Astrocyte (in vitro differentiated cells and primary cell): ENCODE data around the gene RMDN3.

Experiments used
- CTCF ChIP-seq: IDR thresholded peaks from 2 replicates; pipeline ENCODE4 v1.5.1; 2011; ENCODE audit warnings: low read depth, mild to moderate bottlenecking, inconsistent platforms, low read length, moderate library complexity; ENCODE audit not compliant: insufficient read depth
- EZH2 ChIP-seq: IDR thresholded peaks from 2 replicates; pipeline ENCODE4 v1.6.1; 2012; ENCODE audit warnings: mild to moderate bottlenecking, low read length, inconsistent platforms; ENCODE audit not compliant: insufficient read depth

GRCh38 chr15:40756938-40757337 is 1.9 kb upstream of the RMDN3 start:
- no peak for TF ChIP-seq CTCF
- TF ChIP-seq EZH2, result no peak
